ENCODE measurements around the gene RHOT2.
A peak's percentile ranks its signal among the peaks of the same experiment; 100 is the strongest.

Gene RHOT2

GRCh38 chr16:667780-668518 is at the start of gene RHOT2:
Gene RHOT2, plus strand, starts transcription at chr16:668132. Its CDS starts 68 bp downstream, at chr16:668200.
- DNase-seq (ENCODE audit: low spot score), result peak; percentile 92

- DNase-seq (ENCODE audit: low spot score), result no peak
These were observed 48.3 kb upstream of the RHOT2 start for GRCh38 chr16:619476-620100.

GRCh38 chr16:620700-621525 is 47.0 kb upstream of the RHOT2 start:
- no peak for DNase-seq (ENCODE audit: low spot score)

- no peak for DNase-seq (ENCODE audit: low spot score)
These were observed 46.3 kb upstream of the RHOT2 start for GRCh38 chr16:621526-622105.

GRCh38 chr16:622920-623280 is 45.0 kb upstream of the RHOT2 start:
- DNase-seq (ENCODE audit: low spot score), result no peak

GRCh38 chr16:624526-625070 is 43.3 kb upstream of the RHOT2 start:
- DNase-seq (ENCODE audit: low spot score), result no peak

GRCh38 chr16:625117-625976 is 42.6 kb upstream of the RHOT2 start:
- DNase-seq (ENCODE audit: low spot score), result no peak

- no peak for DNase-seq (ENCODE audit: low spot score)
These were observed 41.8 kb upstream of the RHOT2 start for GRCh38 chr16:625977-626765.

- DNase-seq (ENCODE audit: low spot score), result peak; percentile 98
These were observed 41.0 kb upstream of the RHOT2 start for GRCh38 chr16:626787-627453.

- no peak for DNase-seq (ENCODE audit: low spot score)
These were observed 40.3 kb upstream of the RHOT2 start for GRCh38 chr16:627454-628239.

GRCh38 chr16:628321-629061 is 39.4 kb upstream of the RHOT2 start:
- no peak for DNase-seq (ENCODE audit: low spot score)

- no peak for DNase-seq (ENCODE audit: low spot score)
These were observed 38.6 kb upstream of the RHOT2 start for GRCh38 chr16:629185-629832.

GRCh38 chr16:629833-630248 is 38.1 kb upstream of the RHOT2 start:
- DNase-seq (ENCODE audit: low spot score), result no peak

GRCh38 chr16:630249-630814 is 37.6 kb upstream of the RHOT2 start:
- DNase-seq (ENCODE audit: low spot score), result no peak

GRCh38 chr16:630815-631405 is 37.0 kb upstream of the RHOT2 start, which contains the start of gene WFIKKN1:
Gene WFIKKN1, plus strand, starts transcription at chr16:630985. Its CDS starts 269 bp downstream, at chr16:631254.
- DNase-seq (ENCODE audit: low spot score), result no peak

- no peak for DNase-seq (ENCODE audit: low spot score)
These were observed 36.0 kb upstream of the RHOT2 start for GRCh38 chr16:631808-632358.
